PC-9 (cell line): ENCODE data around the gene VSX2. TPM values are rescaled to one million over a fixed set of nuclear protein-coding genes. Genes with fewer than 3 reads are reported as not detected.

Experiments
- BruUV-seq: library from RNA; stranded (reverse); fragments of 400-500 nt; replicated peaks from 2 replicates; lab custom pipeline; 2021; lab: Mats Ljungman, UMichigan
- CTCF ChIA-PET: fragments of 300-600 bp; sonication (Branson Sonifier 250); formaldehyde crosslinking; loops from one replicate; lab custom pipeline; 2022; ENCODE audit warnings: antibody characterized with exemption; lab: Charles Lee
- POLR2A ChIA-PET: fragments of 300-600 bp; sonication (Branson Sonifier 250); formaldehyde crosslinking; loops from one replicate; lab custom pipeline; 2022; ENCODE audit warnings: antibody characterized with exemption; ENCODE audit not compliant: unreplicated experiment; lab: Charles Lee
- DNase-seq, 2 experiments: peaks; one replicate each; pipeline versions ENCODE4 v3.0.0 to v3.0.0-alpha.2; 2015 to 2022; ENCODE audit warnings: mixed read lengths in 1 of 2
- H2AFZ ChIP-seq: fragments of 200-600 bp; sonication (generic); 2 replicates; pipeline ENCODE4 v1.8.1; 2017; ENCODE audit warnings: antibody characterized with exemption
- H3F3A ChIP-seq: fragments of 200-600 bp; sonication (generic); 2 replicates; pipeline ENCODE4 v1.8.1; 2017; ENCODE audit warnings: antibody characterized with exemption, mild to moderate bottlenecking, low read depth; ENCODE audit not compliant: insufficient read depth
- H3K27ac ChIP-seq: fragments of 200-600 bp; sonication (generic); 2 replicates; pipeline ENCODE4 v1.6.1; 2016; ENCODE audit warnings: mixed run types
- H3K27me3 ChIP-seq: fragments of 200-600 bp; sonication (generic); 2 replicates; pipeline ENCODE4 v1.6.1; 2016; ENCODE audit warnings: low read depth, mixed run types; ENCODE audit not compliant: insufficient read depth
- H3K36me3 ChIP-seq: fragments of 200-600 bp; sonication (generic); 2 replicates; pipeline ENCODE4 v1.6.1; 2016; ENCODE audit warnings: low read depth, mixed run types
- H3K4me1 ChIP-seq: fragments of 200-600 bp; sonication (generic); replicated peaks from 2 replicates; pipeline ENCODE4 v1.6.1; 2016; ENCODE audit warnings: mixed run types; ENCODE audit not compliant: insufficient read depth
- H3K4me2 ChIP-seq: fragments of 200-600 bp; sonication (generic); 2 replicates; pipeline ENCODE4 v1.6.1; 2017; ENCODE audit warnings: mixed run types
- H3K4me3 ChIP-seq: fragments of 200-600 bp; sonication (generic); 2 replicates; pipeline ENCODE4 v1.6.1; 2016; ENCODE audit warnings: mixed run types
- H3K79me2 ChIP-seq: fragments of 200-600 bp; sonication (generic); 2 replicates; pipeline ENCODE4 v1.6.1; 2017; ENCODE audit warnings: low read depth, mixed run types
- H3K9me2 ChIP-seq: fragments of 200-600 bp; sonication (generic); 2 replicates; pipeline ENCODE4 v1.8.1; 2017; ENCODE audit warnings: mild to moderate bottlenecking; ENCODE audit not compliant: insufficient read depth
- H3K9me3 ChIP-seq: fragments of 200-600 bp; sonication (generic); 2 replicates; pipeline ENCODE4 v1.8.1; 2016; ENCODE audit warnings: low read depth; ENCODE audit not compliant: insufficient read depth
- H4K20me1 ChIP-seq: fragments of 200-600 bp; sonication (generic); 2 replicates; pipeline ENCODE4 v1.8.1; 2017; ENCODE audit not compliant: insufficient read depth
- CTCF ChIP-seq: fragments of 200-600 bp; sonication (generic); conservative IDR thresholded peaks from 2 replicates; pipeline ENCODE4 v1.6.1; 2017; ENCODE audit warnings: mixed run types, antibody characterized with exemption, mild to moderate bottlenecking, moderate library complexity
- EZH2 ChIP-seq: fragments of 200-600 bp; sonication (generic); IDR thresholded peaks from 2 replicates; pipeline ENCODE4 v1.8.0; 2017; ENCODE audit warnings: antibody characterized with exemption, low read depth
- intact Hi-C: fragments of 100-400 bp; cut with micrococcal nuclease; formaldehyde crosslinking; loops from one replicate; pipeline ENCODE4 v1.10.0; 2022; ENCODE audit not compliant: unreplicated experiment
- total RNA-seq: library from RNA; stranded (reverse); gene quantifications from 2 replicates; pipeline ENCODE4 v1.2.3, GENCODE V29; 2021

The VSX2 gene
- total RNA-seq, 1 experiment from 2014 or later = not detected

- Histone ChIP-seq H3K9me2 (no peaks in the 10 kb centered on the region), H3K36me3 (no peaks in the 10 kb centered on the region), H3K4me2 (no peak overlapping the region), H2AFZ (no peak overlapping the region), H4K20me1 (no peaks in the 10 kb centered on the region), H3K9me3 (no peaks in the 10 kb centered on the region), H3K27ac (no peak overlapping the region), H3K27me3 (no peaks in the 10 kb centered on the region), H3K79me2 (no peaks in the 10 kb centered on the region), H3F3A (no peaks in the 10 kb centered on the region), H3K4me1 (no peaks in the 10 kb centered on the region), H3K4me3 (no peak overlapping the region)
- no TSS peak for BruUV-seq
- no peak for DNase-seq
- TF ChIP-seq CTCF = no peak
- no peak for TF ChIP-seq EZH2
- intact Hi-C loops = no loop called here
- ChIA-PET CTCF (no interaction called here), POLR2A (no interaction called here)
These were observed 35.6 kb upstream of the VSX2 start for GRCh38 chr14:74203639-74204038.

GRCh38 chr14:74204491-74204890 lies 34.8 kb upstream of the VSX2 start:
- Histone ChIP-seq H3K27ac (no peak overlapping the region), H3K4me3 (no peak overlapping the region), H3K36me3 (no peaks in the 10 kb centered on the region), H4K20me1 (no peaks in the 10 kb centered on the region), H3F3A (no peaks in the 10 kb centered on the region), H3K4me2 (no peak overlapping the region), H3K9me2 (no peaks in the 10 kb centered on the region), H2AFZ (no peak overlapping the region), H3K79me2 (no peaks in the 10 kb centered on the region), H3K27me3 (no peaks in the 10 kb centered on the region), H3K4me1 (no peaks in the 10 kb centered on the region), H3K9me3 (no peaks in the 10 kb centered on the region)
- no peak for DNase-seq
- no peak for TF ChIP-seq CTCF
- no peak for TF ChIP-seq EZH2
- intact Hi-C loops = no loop called here
- CTCF ChIA-PET = no interaction called here
- POLR2A ChIA-PET = no interaction called here
- no TSS peak for BruUV-seq

- intact Hi-C loops = no loop called here
- no peaks in the 10 kb centered on the region for H4K20me1 ChIP-seq
- H3K4me2 ChIP-seq = no peak overlapping the region
- H3K27ac ChIP-seq = no peak overlapping the region
- POLR2A ChIA-PET = no interaction called here
- no peaks in the 10 kb centered on the region for H3K36me3 ChIP-seq
- no TSS peak for BruUV-seq
- H3K9me3 ChIP-seq = no peaks in the 10 kb centered on the region
- H2AFZ ChIP-seq = no peak overlapping the region
- no peak overlapping the region for H3K4me3 ChIP-seq
- H3K79me2 ChIP-seq = no peaks in the 10 kb centered on the region
- no peaks in the 10 kb centered on the region for H3K27me3 ChIP-seq
- CTCF ChIA-PET = no interaction called here
- no peaks in the 10 kb centered on the region for H3K4me1 ChIP-seq
- no peak for TF ChIP-seq CTCF
- TF ChIP-seq EZH2 = no peak
- H3F3A ChIP-seq = no peaks in the 10 kb centered on the region
- DNase-seq = no peak
- H3K9me2 ChIP-seq = no peaks in the 10 kb centered on the region
These were observed 33.4 kb upstream of the VSX2 start for GRCh38 chr14:74205882-74206281.
